Measurements from ENCODE around the gene COL12A1. TPM values are rescaled to one million over a fixed set of nuclear protein-coding genes. Genes with fewer than 3 reads are reported as not detected.

Gene COL12A1
- total RNA-seq, 2 experiments from 2014 or later = not detected

DNA sequence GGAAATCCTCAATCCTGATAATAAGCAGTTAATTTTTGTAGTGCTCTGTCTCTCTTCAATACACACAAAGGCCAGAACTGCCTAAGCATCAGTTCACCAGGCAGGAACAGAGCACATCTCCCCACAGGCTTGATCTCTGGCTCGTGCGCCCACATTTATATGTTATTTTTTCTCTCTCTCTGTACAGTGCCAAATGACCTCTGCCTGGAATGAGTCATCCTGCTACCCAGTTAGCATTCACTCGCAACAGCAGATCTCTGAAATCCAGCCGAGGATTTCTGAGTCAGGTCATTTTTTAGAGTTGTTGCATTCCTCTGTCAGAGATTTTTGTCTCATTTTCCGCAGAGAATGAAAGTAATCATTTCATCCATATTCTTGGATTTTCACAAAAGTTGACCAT is 107.1 kb downstream of the COL12A1 start:
- intact Hi-C loops (cut with DNase I, micrococcal nuclease) = no loop called here
- DNase-seq (no peak), ATAC-seq (ENCODE audit: poor library complexity) (no peak)
- CTCF ChIA-PET = no interaction called here
- POLR2A ChIA-PET = no interaction called here
- Histone ChIP-seq H3K27me3 (ENCODE audit: control insufficient read depth in 1 of 2, insufficient read depth in 2 of 2, low read length in 2 of 2) (no peaks in the 10 kb centered on the region), H3K36me3 (ENCODE audit: insufficient read depth, low read length) (no peaks in the 10 kb centered on the region), H3K4me1 (ENCODE audit: insufficient read depth, low read length) (no peaks in the 10 kb centered on the region), H3K9me3 (ENCODE audit: control insufficient read depth in 1 of 2, insufficient read depth in 1 of 2, low read length in 2 of 2) (no peaks in the 10 kb centered on the region), H3K27ac (ENCODE audit: low read depth in 1 of 2, low read length in 2 of 2) (no peak overlapping the region), H3K4me3 (ENCODE audit: low read length) (no peak overlapping the region)
- Mint-ChIP-seq H3K4me1 (ENCODE audit: low read depth) (no peaks in the 10 kb centered on the region), H3K27ac (no peak overlapping the region), H3K9me3 (no peaks in the 10 kb centered on the region), H3K4me3 (no peak overlapping the region), H3K36me3 (ENCODE audit: low read depth) (no peaks in the 10 kb centered on the region), H3K27me3 (no peaks in the 10 kb centered on the region)
- TF ChIP-seq, protein P1, sequence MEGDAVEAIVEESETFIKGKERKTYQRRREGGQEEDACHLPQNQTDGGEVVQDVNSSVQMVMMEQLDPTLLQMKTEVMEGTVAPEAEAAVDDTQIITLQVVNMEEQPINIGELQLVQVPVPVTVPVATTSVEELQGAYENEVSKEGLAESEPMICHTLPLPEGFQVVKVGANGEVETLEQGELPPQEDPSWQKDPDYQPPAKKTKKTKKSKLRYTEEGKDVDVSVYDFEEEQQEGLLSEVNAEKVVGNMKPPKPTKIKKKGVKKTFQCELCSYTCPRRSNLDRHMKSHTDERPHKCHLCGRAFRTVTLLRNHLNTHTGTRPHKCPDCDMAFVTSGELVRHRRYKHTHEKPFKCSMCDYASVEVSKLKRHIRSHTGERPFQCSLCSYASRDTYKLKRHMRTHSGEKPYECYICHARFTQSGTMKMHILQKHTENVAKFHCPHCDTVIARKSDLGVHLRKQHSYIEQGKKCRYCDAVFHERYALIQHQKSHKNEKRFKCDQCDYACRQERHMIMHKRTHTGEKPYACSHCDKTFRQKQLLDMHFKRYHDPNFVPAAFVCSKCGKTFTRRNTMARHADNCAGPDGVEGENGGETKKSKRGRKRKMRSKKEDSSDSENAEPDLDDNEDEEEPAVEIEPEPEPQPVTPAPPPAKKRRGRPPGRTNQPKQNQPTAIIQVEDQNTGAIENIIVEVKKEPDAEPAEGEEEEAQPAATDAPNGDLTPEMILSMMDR (IDR thresholded peaks at IDR 0.05) = no peak

DNA sequence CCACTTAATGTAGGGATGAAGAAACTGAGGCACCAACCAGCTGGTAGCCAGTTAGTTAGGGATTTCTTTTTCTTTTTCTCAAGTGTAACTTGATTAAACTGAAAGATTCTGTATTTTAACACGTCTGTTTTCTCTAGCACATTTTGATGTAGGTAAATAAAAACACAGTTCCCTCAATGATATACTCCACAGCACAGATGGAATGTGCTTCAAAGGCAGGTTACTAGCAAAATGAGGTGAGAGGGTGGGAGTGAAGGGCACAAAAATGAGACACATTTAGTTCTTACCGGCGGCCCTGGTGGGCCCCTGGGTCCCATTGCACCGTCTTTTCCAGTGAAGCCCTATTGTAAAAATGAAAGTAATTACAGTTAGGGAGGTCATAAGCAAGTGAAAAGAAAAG is 108.9 kb downstream of the COL12A1 start:
- intact Hi-C loops (cut with DNase I, micrococcal nuclease) = no loop called here
- ChIA-PET POLR2A (no interaction called here), CTCF (no interaction called here)
- H3K27ac Mint-ChIP-seq = no peak overlapping the region
- Histone ChIP-seq H3K27ac (ENCODE audit: low read depth in 1 of 2, low read length in 2 of 2) (no peak overlapping the region), H3K36me3 (ENCODE audit: insufficient read depth, low read length) (no peaks in the 10 kb centered on the region), H3K9me3 (ENCODE audit: control insufficient read depth in 1 of 2, insufficient read depth in 1 of 2, low read length in 2 of 2) (no peaks in the 10 kb centered on the region), H3K4me1 (ENCODE audit: insufficient read depth, low read length) (no peaks in the 10 kb centered on the region), H3K4me3 (ENCODE audit: low read length) (no peak overlapping the region), H3K27me3 (ENCODE audit: control insufficient read depth in 1 of 2, insufficient read depth in 2 of 2, low read length in 2 of 2) (no peaks in the 10 kb centered on the region)
- no peaks in the 10 kb centered on the region for H3K9me3 Mint-ChIP-seq
- no peaks in the 10 kb centered on the region for H3K27me3 Mint-ChIP-seq
- H3K4me1 Mint-ChIP-seq (ENCODE audit: low read depth) = no peaks in the 10 kb centered on the region
- H3K36me3 Mint-ChIP-seq (ENCODE audit: low read depth) = no peaks in the 10 kb centered on the region
- TF ChIP-seq, protein P1 (IDR thresholded peaks at IDR 0.05) = no peak
- no peak for ATAC-seq (ENCODE audit: poor library complexity)
- no peak overlapping the region for H3K4me3 Mint-ChIP-seq
- no peak for DNase-seq

DNA sequence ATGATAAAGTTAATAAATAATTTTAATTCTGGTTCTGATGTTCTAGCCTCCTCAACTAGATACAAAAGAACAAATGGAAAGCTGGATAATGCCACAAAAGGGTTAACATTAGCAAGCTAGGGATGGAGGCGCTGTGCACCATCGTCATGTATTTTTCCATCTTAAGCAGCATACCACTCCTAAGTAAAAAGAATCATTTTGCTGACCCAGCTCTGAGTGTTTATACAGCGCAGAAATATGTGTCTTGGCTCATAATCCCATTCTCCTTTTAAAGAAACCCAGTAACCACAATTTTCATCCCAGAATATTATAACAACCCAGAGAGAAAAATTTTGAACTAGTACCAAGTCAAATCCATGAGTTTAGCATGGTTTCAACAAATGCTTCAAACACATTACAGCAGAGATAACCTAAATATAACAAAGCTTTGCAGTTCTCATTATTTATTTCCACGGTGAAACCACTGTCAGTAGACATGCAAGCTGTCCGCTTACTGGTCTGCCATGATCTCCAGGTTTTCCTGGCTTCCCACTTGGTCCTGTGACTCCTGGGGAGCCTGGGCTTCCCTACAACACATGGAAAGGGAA is 111.1 kb downstream of the COL12A1 start:
- H3K27me3 ChIP-seq (ENCODE audit: control insufficient read depth in 1 of 2, insufficient read depth in 2 of 2, low read length in 2 of 2) = no peaks in the 10 kb centered on the region
- POLR2A ChIA-PET = no interaction called here
- Mint-ChIP-seq H3K36me3 (ENCODE audit: low read depth) (no peaks in the 10 kb centered on the region), H3K4me3 (no peak overlapping the region), H3K27me3 (no peaks in the 10 kb centered on the region), H3K9me3 (no peaks in the 10 kb centered on the region), H3K4me1 (ENCODE audit: low read depth) (no peaks in the 10 kb centered on the region), H3K27ac (no peak overlapping the region)
- H3K4me3 ChIP-seq (ENCODE audit: low read length) = no peak overlapping the region
- intact Hi-C loops (cut with DNase I, micrococcal nuclease) = no loop called here
- ATAC-seq (ENCODE audit: poor library complexity) = no peak
- peaks cover 0 to 4% of the 10 kb centered on the region in 2 experiments for H3K9me3 ChIP-seq (ENCODE audit: control insufficient read depth in 1 of 2, insufficient read depth in 1 of 2, low read length in 2 of 2)
- H3K4me1 ChIP-seq (ENCODE audit: insufficient read depth, low read length) = no peaks in the 10 kb centered on the region
- no peak for DNase-seq
- no peak overlapping the region for H3K27ac ChIP-seq (ENCODE audit: low read depth in 1 of 2, low read length in 2 of 2)
- no peaks in the 10 kb centered on the region for H3K36me3 ChIP-seq (ENCODE audit: insufficient read depth, low read length)
- CTCF ChIA-PET = no interaction called here
- TF ChIP-seq, protein P1 (IDR thresholded peaks at IDR 0.05) = no peak
